ENCODE measurements around the gene USP15. TPM values are rescaled to one million over a fixed set of nuclear protein-coding genes. Genes with fewer than 3 reads are reported as not detected.

Gene USP15
- total and polyA plus RNA-seq, 2 experiments from 2014 or later = 39.9 to 51.0 TPM

DNA sequence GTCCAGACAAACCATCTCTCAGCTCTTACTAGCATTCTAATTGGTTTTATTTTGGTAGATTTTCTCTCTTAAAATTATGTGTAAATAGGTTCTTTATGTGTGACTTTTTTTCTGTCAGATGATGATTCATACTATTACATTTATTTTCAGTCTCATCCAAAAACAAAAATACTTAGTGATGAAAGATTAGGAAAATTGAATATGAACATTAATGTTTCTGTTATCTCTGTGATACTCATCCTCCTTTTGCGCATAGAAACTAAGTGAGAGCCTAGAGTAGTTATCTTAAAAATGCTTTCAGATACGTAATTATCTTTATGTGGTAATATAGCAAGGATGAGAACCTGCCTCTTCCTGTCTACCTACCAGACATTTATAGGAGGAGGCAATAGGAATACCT is 122.3 kb downstream of the USP15 start:
- TF ChIP-seq, protein P1, sequence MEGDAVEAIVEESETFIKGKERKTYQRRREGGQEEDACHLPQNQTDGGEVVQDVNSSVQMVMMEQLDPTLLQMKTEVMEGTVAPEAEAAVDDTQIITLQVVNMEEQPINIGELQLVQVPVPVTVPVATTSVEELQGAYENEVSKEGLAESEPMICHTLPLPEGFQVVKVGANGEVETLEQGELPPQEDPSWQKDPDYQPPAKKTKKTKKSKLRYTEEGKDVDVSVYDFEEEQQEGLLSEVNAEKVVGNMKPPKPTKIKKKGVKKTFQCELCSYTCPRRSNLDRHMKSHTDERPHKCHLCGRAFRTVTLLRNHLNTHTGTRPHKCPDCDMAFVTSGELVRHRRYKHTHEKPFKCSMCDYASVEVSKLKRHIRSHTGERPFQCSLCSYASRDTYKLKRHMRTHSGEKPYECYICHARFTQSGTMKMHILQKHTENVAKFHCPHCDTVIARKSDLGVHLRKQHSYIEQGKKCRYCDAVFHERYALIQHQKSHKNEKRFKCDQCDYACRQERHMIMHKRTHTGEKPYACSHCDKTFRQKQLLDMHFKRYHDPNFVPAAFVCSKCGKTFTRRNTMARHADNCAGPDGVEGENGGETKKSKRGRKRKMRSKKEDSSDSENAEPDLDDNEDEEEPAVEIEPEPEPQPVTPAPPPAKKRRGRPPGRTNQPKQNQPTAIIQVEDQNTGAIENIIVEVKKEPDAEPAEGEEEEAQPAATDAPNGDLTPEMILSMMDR (IDR thresholded peaks at IDR 0.05; ENCODE audit: low read depth, low read length) = no peak
- H3K4me3 ChIP-seq = no peak overlapping the region
- no peak overlapping the region for H3K27ac ChIP-seq
- H3K9me3 ChIP-seq (ENCODE audit: low read depth) = no peaks in the 10 kb centered on the region
- peaks cover 8% of the 10 kb centered on the region for H3K36me3 ChIP-seq
- DNase-seq (ENCODE audit: low read depth in 1 of 2, low spot score in 1 of 2) = no peak
- no peaks in the 10 kb centered on the region for H3K27me3 ChIP-seq
- H3K4me1 ChIP-seq (ENCODE audit: low read depth) = no peaks in the 10 kb centered on the region

GRCh38 chr12:62396750-62397149 is 136.5 kb downstream of the USP15 start:
- TF ChIP-seq, protein P1 (IDR thresholded peaks at IDR 0.05; ENCODE audit: low read depth, low read length) = no peak
- Histone ChIP-seq H3K9me3 (ENCODE audit: low read depth) (no peaks in the 10 kb centered on the region), H3K36me3 (peaks cover 54% of the 10 kb centered on the region), H3K4me3 (no peak overlapping the region), H3K27ac (no peak overlapping the region), H3K4me1 (ENCODE audit: low read depth) (no peaks in the 10 kb centered on the region), H3K27me3 (no peaks in the 10 kb centered on the region)
- DNase-seq (ENCODE audit: low read depth in 1 of 2, low spot score in 1 of 2) = peak in 1 of 2 donors; percentile 29

DNA sequence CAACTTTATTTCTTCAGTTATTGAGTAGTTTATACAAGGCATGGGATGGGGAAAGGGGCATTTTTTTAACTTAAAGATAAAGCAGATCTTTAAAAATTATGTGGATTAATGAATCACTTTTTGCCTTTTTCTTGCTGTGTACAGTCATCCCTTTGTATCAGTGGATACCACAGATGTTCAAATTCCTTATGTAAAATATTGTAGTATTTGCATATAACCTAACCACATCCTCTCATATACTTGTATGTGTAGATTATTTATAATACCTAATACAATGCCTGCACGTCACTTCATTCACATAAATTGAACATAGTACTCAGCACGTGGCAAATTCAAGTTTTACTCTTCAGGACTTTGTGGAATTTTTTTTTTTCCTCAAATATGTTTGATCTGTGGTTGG is 139.9 kb downstream of the USP15 start:
- Histone ChIP-seq H3K27me3 (no peaks in the 10 kb centered on the region), H3K27ac (no peak overlapping the region), H3K4me1 (ENCODE audit: low read depth) (no peaks in the 10 kb centered on the region), H3K36me3 (peaks cover 37% of the 10 kb centered on the region), H3K4me3 (no peak overlapping the region), H3K9me3 (ENCODE audit: low read depth) (no peaks in the 10 kb centered on the region)
- TF ChIP-seq, protein P1 (IDR thresholded peaks at IDR 0.05; ENCODE audit: low read depth, low read length) = no peak
- DNase-seq (ENCODE audit: low read depth in 1 of 2, low spot score in 1 of 2) = no peak

GRCh38 chr12:62401631-62402030 is 141.4 kb downstream of the USP15 start:
- H3K36me3 ChIP-seq = peaks cover 23% of the 10 kb centered on the region
- TF ChIP-seq, protein P1 (IDR thresholded peaks at IDR 0.05; ENCODE audit: low read depth, low read length) = no peak
- H3K9me3 ChIP-seq (ENCODE audit: low read depth) = no peaks in the 10 kb centered on the region
- no peaks in the 10 kb centered on the region for H3K4me1 ChIP-seq (ENCODE audit: low read depth)
- H3K27ac ChIP-seq = no peak overlapping the region
- no peaks in the 10 kb centered on the region for H3K27me3 ChIP-seq
- no peak overlapping the region for H3K4me3 ChIP-seq
- DNase-seq (ENCODE audit: low read depth in 1 of 2, low spot score in 1 of 2) = no peak

- no peak overlapping the region for H3K4me3 ChIP-seq
- TF ChIP-seq, protein P1 (IDR thresholded peaks at IDR 0.05; ENCODE audit: low read depth, low read length) = no peak
- H3K36me3 ChIP-seq = peaks cover 20% of the 10 kb centered on the region
- no peaks in the 10 kb centered on the region for H3K27me3 ChIP-seq
- no peak overlapping the region for H3K27ac ChIP-seq
- DNase-seq (ENCODE audit: low read depth in 1 of 2, low spot score in 1 of 2) = no peak
- no peaks in the 10 kb centered on the region for H3K9me3 ChIP-seq (ENCODE audit: low read depth)
- no peaks in the 10 kb centered on the region for H3K4me1 ChIP-seq (ENCODE audit: low read depth)
Observed at GRCh38 chr12:62403031-62403430, 142.8 kb downstream of the USP15 start.

DNA sequence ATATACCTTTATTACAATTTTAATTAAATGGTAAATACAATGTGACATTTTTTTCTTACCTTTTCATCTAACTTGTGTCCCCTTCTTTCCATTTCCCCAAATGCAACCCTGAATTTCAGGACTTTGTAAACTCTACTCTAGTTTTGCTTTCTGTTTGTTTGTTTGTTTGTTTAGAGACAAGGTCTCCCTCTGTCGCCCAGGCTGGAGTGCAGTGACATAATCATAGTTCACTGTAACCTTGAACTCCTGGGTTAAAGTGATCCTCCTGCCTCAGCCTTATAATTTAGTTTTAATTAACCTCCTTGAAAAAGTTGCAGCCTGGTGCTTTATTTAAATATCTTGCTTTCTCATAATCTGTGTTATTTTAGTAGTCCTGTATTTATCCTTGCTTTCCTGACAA is 147.4 kb downstream of the USP15 start:
- Histone ChIP-seq H3K4me1 (ENCODE audit: low read depth) (no peaks in the 10 kb centered on the region), H3K36me3 (peaks cover 10% of the 10 kb centered on the region), H3K4me3 (no peak overlapping the region), H3K27me3 (no peaks in the 10 kb centered on the region), H3K27ac (no peak overlapping the region), H3K9me3 (ENCODE audit: low read depth) (no peaks in the 10 kb centered on the region)
- no peak for DNase-seq (ENCODE audit: low read depth in 1 of 2, low spot score in 1 of 2)
- TF ChIP-seq, protein P1 (IDR thresholded peaks at IDR 0.05; ENCODE audit: low read depth, low read length) = no peak
